GM21737 (cell line): ENCODE results near the gene TAS1R1.
"Not testable (repeated sequence)": the region's sequence is repeated elsewhere in the genome, so short reads cannot be mapped to it uniquely, and the experiment has no call there.

Experiments
- ATAC-seq: cut with Tn5 transposase; IDR thresholded peaks from one replicate; pipeline ENCODE4 v1.9.1; 2021; ENCODE audit warnings: mild to moderate bottlenecking, moderate library complexity; ENCODE audit not compliant: unreplicated experiment

Gene TAS1R1

DNA sequence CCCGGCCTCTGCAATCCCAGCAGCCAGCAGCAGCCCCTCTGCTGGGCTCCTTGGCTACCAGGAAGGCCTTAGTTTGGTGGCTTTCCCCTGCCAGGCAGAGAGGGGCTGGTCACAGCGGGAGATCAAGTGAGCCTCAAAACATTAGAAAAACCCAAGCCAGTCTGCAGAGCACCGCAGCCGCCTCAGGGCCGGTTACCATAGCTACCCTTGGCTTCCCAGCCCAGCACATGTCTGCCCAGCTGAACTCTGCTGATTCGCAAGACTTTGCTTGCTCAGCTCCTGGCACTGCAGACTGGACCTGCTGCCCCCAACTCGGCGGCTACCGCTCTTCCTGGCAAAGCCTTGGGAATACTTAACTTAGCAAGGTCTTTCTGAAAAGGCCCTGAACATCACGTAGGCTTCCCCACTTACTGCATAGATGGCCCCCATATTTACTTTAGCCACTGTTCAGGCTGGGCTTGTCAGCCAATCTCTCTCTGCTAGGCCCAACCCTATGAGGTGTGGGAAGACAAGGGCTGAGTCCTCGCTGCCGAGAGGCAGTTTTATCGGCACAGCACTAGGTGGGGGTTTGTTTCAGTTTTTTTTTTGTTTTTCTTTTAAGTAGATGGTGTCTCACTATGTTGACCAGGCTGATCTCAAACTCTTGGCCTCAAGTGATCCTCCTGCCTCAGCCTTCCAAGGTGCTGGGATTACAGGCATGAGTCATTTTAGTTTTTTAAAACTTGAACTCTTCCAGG lies 35.0 kb upstream of the TAS1R1 start:
- no peak for ATAC-seq

DNA sequence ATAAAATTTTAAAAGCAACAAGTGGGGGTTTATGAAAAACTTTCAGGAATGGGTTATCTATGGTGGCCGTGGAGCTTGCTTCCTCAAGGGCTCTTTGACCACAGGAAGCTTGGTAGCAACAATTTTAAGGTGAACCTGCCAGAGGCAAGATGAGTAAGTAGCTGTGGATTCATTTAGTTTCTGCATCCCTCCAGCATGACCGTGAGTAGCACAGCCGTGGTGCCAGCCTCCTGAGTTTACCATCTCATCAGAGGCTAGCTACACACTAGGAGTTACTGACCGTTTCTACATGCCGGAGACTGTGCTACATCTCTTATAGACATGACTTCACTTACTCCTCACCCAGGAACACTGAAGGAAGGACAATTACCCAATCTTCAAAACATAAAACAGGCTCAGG lies 33.6 kb upstream of the TAS1R1 start:
- ATAC-seq: no peak

DNA sequence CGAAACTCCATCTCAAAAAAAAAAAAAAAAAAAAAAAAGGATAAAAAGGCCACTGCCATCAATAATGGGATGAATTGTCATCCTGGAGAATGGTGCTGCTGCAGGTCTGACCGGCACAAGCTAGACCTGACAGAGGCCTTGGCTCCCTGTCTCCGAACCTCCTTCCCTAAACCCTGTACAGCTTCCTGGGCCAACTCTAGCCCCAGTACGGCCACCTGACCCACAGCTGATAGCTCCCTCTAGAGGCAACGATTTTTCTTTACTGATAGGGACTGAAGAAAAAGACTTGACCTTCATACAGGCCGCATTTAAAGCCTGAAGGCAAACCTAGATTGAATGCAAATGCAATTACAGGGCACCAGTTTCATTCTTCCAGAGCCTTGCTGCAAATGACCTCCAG lies 31.5 kb upstream of the TAS1R1 start:
- ATAC-seq: no peak

DNA sequence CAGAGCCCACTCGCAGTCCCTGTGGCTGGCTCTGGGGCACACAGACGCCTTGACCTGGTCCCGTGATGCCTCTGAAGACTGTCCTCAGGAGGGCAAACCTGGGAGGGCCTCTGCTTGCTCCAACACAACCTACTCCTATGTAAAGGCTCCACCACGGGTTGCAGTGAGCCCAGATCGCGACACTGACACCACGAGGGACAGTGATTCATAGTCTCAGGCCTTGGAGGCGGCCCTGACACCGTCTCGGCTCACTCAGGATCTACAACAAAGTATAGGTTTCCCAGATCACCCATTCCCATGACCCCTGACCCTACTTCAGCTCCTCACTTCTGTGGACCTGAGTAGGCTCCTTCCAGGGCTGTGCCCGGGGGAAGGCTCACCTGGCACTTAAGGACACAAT lies 28.8 kb upstream of the TAS1R1 start:
- ATAC-seq: no peak

DNA sequence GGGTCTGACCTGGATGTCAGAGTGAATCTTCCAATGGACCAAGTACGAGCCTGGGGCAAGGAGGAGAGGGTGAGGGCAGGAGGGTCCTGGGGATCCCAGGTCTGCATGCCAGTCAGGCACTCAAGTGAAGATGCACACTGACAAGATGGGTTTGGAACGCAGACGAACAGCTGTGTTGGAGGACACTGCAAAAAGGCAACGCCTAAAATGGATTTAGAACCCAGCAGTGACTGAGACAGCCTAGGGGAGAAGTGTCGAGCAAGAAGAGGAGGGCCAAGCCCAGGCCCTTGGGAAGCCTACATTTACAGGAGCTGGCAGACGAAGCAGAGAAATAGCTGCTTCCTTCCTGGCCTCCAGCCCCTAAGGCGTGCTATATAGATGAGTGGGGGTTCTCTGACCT lies 26.6 kb upstream of the TAS1R1 start:
- ATAC-seq: no peak

GRCh38 chr1:6530504-6531160 lies 24.5 kb upstream of the TAS1R1 start:
- no peak for ATAC-seq

DNA sequence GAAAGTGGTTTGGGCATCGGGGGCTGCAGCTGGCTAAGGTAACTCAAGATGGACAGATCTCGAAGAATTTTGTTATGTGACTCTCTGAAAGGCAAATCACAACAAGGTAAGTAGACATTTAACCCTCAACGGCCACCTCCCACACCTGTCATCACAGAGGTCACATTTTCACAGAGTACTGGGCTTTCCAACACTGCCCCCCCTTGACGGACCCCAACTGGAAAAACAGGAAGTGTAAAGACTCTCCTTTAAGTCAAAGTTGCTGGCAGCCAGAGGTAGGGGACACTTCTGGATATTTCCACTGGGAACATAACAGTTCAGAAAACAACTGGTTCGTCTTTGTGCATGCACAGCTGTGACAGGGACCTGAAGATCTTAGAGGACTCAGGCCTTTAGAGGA lies 23.1 kb upstream of the TAS1R1 start:
- no peak for ATAC-seq

DNA sequence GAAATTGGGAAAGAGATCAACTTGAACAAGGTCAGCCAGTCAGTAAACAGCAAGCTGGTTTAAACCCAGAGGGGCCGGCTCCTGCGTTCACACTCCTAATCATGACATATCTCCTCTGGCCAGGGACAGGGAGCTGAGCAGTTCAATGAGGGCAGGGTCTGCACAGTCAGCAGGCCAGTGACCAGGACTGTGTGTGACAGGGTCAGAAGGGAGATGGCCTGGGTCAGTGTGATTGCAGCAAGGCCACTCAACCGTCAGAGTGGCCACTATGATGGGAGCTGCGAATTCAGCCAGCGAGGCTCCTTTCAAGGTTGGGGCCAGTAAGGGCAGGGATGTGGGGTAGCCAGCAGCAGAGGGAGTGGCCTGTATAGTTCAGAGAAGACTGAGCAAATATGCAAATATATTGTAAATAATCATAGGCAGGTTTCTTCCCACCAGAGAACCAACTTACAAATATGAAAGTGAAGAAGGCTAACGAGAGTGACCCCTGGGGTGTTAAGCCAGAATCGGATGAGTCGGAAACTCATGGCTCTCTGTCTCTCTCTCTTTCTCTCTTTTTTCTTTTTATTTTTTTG lies 20.8 kb upstream of the TAS1R1 start:
- no peak for ATAC-seq

DNA sequence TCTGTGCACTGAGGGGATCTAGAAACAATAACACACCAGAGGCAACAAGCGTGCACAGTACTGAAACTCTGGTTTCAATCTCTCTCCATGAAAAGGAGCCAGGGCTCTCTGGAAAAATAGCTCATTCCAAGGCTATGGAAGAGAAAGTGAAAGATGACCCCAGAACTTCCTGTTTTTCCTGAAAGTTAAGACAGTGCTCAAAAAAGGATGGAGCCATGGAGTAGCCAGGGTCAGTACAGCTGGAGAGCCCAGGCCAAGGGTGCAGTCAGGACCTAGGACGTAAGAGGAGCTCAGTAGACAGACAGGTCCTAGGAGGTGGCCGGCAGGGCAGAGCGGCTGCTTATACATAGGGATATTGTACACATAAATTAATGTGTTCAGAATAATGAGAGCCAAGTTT lies 19.9 kb upstream of the TAS1R1 start:
- ATAC-seq: no peak

DNA sequence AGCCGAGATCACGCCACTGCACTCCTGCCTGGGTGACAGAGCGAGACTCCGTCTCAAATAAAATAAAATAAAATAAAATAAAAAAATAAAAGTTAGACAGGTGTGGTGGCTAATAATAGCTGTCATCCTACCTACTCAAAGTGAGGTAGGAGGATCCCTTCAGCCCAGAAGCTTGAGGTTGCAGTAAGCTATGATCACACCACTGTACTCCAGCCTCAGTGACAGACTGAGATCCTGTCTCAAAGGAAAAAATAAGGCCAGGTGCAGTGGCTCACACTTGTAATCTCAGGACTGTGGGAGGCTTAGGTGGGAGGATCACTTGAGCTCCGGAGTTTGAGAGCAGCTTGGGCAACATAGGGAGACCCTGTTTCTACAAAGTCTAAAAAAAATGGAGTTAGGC lies 18.8 kb upstream of the TAS1R1 start:
- no peak for ATAC-seq

- ATAC-seq: no peak
Measured at GRCh38 chr1:6538956-6539355, 16.2 kb upstream of the TAS1R1 start.

GRCh38 chr1:6544831-6545230 lies 10.3 kb upstream of the TAS1R1 start:
- ATAC-seq: no peak

- ATAC-seq: no peak
Measured at GRCh38 chr1:6545276-6546112, 9.6 kb upstream of the TAS1R1 start.

GRCh38 chr1:6546326-6546725 lies 8.8 kb upstream of the TAS1R1 start:
- no peak for ATAC-seq

GRCh38 chr1:6547301-6547700 lies 7.8 kb upstream of the TAS1R1 start:
- no peak for ATAC-seq

DNA sequence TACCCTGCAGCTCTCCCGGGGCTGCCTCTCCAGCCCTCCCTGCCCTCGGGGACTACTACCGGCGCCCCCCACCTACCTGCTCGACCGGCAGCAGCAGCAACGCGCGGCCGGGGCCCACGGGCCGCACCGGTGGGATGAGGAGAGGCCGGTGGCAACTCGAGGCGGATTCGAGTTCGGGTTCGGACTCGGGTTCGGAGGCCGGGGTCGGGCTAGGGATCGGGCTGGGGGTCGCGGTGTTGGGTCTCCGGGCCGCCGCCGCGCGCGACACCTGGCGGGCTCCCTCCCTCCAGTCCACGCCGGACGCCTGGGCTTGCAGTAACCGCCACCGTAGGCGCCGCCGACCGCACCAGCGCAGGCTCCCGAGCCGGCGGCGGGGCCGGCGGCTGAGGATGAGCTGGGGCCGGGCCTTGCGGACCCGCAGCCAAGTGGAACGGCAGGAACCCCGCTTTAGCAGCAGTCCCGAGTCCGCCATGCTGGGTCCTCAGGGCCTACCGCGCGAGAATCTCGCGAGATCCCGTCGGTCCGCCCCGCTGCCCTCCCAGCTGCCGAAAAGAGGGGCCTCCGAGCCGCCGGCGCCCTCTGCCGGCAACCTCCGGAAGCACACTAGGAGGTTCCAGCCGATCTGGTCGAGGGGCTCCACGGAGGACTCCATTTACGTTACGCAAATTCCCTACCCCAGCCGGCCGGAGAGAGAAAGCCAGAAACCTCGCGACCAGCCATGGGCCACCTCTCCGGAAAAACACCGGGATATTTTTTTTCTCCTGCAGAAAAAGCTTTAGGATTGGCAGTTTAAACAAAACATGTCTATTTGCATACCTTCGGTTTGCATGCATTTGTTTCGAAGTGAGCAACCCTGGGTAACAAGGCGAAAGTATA lies 838 bp upstream of the TAS1R1 start, which contains the start of gene NOL9:
NOL9 (minus strand) TSS at position 483 of the 876 bp plus-strand sequence; CDS start at position 472, 11 bp downstream.
- peak; percentile 87 for ATAC-seq

GRCh38 chr1:6557597-6557996 lies 2.5 kb downstream of the TAS1R1 start:
- ATAC-seq: no peak

DNA sequence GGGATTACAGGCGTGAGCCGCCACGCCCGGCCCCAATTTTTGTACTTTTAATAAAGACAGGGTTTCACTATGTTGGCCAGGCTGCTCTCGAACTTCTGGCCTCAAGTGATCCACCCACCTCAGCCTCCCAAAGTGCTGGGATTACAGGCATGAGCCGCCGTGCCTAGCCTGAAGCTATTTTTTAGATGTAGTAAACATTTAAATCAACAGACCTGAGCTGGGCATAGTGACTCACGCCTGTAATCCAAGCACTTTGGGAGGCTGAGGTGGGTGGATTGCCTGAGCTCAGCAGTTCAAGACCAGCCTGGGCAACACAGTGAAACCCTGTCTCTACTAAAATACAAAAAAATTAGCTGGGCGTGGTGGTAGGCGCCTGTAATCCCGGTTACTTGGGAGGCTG lies 4.1 kb downstream of the TAS1R1 start:
- ATAC-seq: not testable (repeated sequence)

DNA sequence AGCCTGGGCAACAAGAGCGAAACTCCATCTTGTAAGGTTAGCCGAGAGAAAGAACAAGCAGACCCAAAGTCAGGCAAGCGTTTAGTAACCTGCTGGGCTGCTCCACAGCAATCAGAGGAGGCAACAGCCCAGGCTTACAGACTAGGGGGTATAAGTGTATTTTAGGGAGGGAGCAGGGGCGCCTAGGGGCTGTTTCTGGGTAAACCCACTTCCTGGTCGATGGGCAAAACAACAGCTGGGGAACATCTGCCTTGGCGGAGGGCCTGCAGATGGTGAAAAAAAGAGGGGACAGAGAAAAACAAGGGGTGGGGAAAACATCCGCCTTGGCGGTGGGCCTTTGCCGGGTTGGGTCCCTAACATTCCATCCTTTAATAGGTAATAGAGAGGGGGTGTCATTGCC lies 5.2 kb downstream of the TAS1R1 start:
- no peak for ATAC-seq

GRCh38 chr1:6569033-6569432 lies 13.9 kb downstream of the TAS1R1 start:
- ATAC-seq: no peak
